NK-92 (cell line): Measurements from ENCODE around the gene CDC34.

Source experiments
- DNase-seq: peaks from one replicate; lab custom pipeline; 2025; ENCODE audit not compliant: unreplicated experiment; lab: John Stamatoyannopoulos, UW

CDC34 gene

GRCh38 chr19:588093-588740 lies 56.7 kb downstream of the CDC34 start:
- no peak for DNase-seq

DNA sequence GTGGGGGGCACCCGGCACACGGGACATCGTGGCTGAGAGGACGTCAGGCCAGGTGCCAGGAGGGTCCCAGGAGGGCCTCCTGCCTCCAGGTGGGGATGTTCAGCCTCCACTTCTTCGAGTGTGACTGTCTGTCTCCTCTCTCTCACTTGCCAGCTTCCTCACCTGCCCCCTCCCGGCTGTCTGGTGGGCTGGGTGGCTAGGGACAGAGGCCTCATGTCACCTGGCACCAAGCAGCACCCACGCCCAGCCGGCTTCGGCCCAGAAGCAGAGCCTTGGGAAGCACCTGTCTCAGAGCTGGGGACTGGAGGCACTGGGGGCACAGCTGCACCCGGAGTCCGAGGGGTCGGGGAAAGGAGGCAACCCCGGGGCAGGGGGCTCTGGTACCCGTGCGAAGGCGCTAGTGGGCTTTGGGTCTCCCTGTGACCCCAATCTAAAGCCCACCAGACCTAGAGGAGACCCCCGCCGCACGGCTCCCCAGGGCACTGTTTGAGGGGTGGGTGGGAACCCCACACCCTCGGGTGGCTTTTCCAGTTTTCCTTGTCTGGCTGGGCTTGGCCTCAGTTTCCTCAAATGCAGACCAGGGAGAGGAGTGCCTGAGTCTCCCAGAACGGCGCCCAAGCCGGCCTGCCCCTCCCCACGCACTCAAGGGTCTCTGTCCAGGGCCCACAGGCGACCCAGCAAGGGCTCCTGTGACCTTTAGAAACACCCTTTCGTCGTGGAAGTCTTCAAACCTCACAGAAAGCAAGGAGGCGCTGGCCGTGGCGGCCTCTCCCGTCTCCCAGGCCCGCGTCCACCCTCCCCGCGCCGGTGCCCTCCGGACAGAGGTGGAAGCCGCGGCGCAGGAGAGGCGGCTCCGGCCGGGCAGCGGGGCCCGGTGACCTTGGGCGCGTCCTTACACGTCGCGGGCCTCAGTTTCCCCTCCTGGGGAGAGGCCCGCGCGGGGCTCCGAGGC lies 57.5 kb downstream of the CDC34 start:
- no peak for DNase-seq

- no peak for DNase-seq
Observed at GRCh38 chr19:589693-590395, 58.3 kb downstream of the CDC34 start, which contains the start of gene HCN2. Gene HCN2 (plus strand): TSS chr19:589881. CDS start chr19:589946, 65 bp downstream.

- DNase-seq, result no peak
Observed at GRCh38 chr19:590396-590745, 58.8 kb downstream of the CDC34 start.

DNA sequence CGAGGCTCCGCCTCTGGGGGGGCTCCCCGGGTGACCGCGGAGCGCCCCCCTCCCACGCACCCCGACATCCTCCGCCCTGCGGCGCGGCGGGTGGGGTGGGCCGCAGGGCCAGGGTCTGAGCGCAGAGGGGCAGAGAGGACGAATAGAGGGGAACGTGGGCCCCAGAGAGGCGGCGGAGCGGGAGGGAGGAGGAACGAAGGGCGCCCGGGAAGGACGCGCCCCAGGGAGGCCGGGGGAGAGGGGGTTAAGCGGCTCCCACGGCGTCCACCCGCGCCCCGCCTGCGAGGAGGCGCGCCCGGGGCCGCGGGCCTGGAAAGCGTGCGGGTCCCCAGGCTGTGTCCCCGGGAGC lies 59.2 kb downstream of the CDC34 start:
- no peak for DNase-seq

- DNase-seq, result no peak
Observed at GRCh38 chr19:591099-591958, 59.8 kb downstream of the CDC34 start.
